ENCODE data around the gene ZBTB16.

Gene ZBTB16

GRCh38 chr11:114251815-114252337 is 192.4 kb downstream of the ZBTB16 start:
- H3K27me3 ChIP-seq (ENCODE audit: insufficient read depth, low read length): no peaks in the 10 kb centered on the region
- H3K27ac ChIP-seq (ENCODE audit: low read length): no peak overlapping the region
- H3K4me3 ChIP-seq (ENCODE audit: low read length): no peak overlapping the region
- peaks cover 5% of the 10 kb centered on the region; the same call in 1 of the 2 replicates for H3K4me1 ChIP-seq (ENCODE audit: insufficient read depth, low read length)
- H3K36me3 ChIP-seq (ENCODE audit: insufficient read depth, low read depth, low read length): no peaks in the 10 kb centered on the region
- H3K9ac ChIP-seq (ENCODE audit: low read depth, low read length): no peak overlapping the region
- H3K9me3 ChIP-seq (ENCODE audit: insufficient read depth, low read depth, low read length): no peaks in the 10 kb centered on the region

DNA sequence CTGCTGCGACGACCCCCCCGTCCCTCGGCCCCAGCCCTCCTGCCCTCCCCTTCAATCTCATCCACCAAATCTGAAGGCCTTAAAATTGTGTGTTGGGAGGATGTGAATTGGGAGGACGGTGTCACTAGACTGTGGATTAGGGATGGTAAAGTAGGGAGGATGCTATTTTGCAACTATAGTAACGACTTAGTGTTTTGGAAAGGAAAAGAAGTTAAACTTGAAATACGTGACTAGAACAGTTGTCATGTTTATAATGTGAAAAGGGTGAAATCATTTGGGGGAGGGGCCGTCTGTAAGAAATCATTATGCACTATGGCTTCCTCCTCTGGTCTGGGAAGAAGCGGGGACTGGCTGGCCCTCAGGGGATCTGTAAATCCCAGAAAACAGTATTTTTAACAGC is 193.3 kb downstream of the ZBTB16 start:
- Histone ChIP-seq H3K9me3 (ENCODE audit: insufficient read depth, low read depth, low read length) (no peaks in the 10 kb centered on the region), H3K9ac (ENCODE audit: low read depth, low read length) (no peak overlapping the region), H3K27ac (ENCODE audit: low read length) (no peak overlapping the region), H3K4me3 (ENCODE audit: low read length) (no peak overlapping the region), H3K36me3 (ENCODE audit: insufficient read depth, low read depth, low read length) (no peaks in the 10 kb centered on the region), H3K27me3 (ENCODE audit: insufficient read depth, low read length) (no peaks in the 10 kb centered on the region), H3K4me1 (ENCODE audit: insufficient read depth, low read length) (peaks cover 5% of the 10 kb centered on the region; the same call in 1 of the 2 replicates)

DNA sequence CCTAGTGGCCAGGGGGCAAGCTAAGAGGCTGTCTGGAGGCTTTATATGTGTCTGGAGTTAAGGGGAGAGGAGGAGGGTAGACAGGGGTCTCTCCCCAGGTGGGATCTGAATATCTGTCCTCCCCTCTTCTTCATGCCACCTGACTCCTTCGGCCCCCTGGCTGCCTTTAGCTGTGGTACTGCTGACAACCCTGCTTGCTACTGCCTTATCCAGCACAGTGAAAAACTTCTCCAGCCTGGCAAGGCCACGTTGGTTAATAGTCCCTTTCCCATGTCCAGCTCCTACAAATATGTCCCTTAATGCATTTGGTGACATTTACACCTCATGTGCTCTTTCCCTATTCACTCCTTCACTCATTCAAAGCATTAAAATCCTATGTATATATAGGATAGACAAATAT is 194.3 kb downstream of the ZBTB16 start:
- no peak overlapping the region for H3K9ac ChIP-seq (ENCODE audit: low read depth, low read length)
- H3K9me3 ChIP-seq (ENCODE audit: insufficient read depth, low read depth, low read length): no peaks in the 10 kb centered on the region
- no peak overlapping the region for H3K27ac ChIP-seq (ENCODE audit: low read length)
- no peaks in the 10 kb centered on the region for H3K36me3 ChIP-seq (ENCODE audit: insufficient read depth, low read depth, low read length)
- no peak overlapping the region for H3K4me3 ChIP-seq (ENCODE audit: low read length)
- peaks cover 5% of the 10 kb centered on the region; the same call in 1 of the 2 replicates for H3K4me1 ChIP-seq (ENCODE audit: insufficient read depth, low read length)
- H3K27me3 ChIP-seq (ENCODE audit: insufficient read depth, low read length): no peaks in the 10 kb centered on the region

DNA sequence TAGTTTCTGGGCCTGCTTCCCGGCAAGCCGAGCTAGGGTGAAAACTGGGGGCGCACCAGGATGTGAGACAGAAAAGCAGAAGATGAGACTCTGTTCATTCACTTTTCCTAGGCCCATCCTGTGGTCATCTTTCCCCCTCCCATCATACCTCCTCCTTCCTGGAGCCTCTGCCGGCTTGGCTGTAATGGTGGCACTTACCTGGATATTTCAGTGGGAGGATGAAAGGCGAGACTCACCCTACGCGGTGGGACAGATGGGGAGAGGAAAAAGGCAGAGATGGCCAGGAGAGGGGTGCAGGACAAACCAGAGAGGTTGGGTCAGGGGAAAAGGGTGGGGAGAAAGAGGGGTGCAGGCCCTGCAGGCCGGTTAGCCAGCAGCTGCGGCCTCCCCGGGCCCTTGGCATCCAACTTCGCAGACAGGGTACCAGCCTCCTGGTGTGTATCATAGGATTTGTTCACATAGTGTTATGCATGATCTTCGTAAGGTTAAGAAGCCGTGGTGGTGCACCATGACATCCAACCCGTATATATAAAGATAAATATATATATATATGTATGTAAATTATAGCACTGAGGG is 195.1 kb downstream of the ZBTB16 start:
- Histone ChIP-seq H3K4me1 (ENCODE audit: insufficient read depth, low read length) (peaks cover 5% of the 10 kb centered on the region; the same call in 1 of the 2 replicates), H3K27ac (ENCODE audit: low read length) (no peak overlapping the region), H3K9ac (ENCODE audit: low read depth, low read length) (no peak overlapping the region), H3K36me3 (ENCODE audit: insufficient read depth, low read depth, low read length) (no peaks in the 10 kb centered on the region), H3K9me3 (ENCODE audit: insufficient read depth, low read depth, low read length) (no peaks in the 10 kb centered on the region), H3K27me3 (ENCODE audit: insufficient read depth, low read length) (no peaks in the 10 kb centered on the region), H3K4me3 (ENCODE audit: low read length) (no peak overlapping the region)

DNA sequence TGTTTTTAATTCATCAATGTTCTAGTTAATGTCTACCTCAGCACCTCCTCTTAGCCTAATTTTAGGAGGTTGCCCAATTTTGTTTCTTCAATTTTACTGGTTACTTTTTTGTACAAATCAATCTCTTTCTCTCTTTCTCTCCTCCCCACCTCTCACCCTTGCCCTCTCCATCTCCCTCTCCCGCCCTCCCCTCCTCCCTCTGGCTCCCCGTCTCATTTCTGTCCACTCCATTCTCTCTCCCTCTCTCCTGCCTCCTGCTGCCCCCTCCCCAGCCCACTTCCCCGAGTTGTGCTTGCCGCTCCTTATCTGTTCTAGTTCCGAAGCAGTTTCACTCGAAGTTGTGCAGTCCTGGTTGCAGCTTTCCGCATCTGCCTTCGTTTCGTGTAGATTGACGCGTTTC is 195.8 kb downstream of the ZBTB16 start:
- no peaks in the 10 kb centered on the region for H3K9me3 ChIP-seq (ENCODE audit: insufficient read depth, low read depth, low read length)
- H3K27ac ChIP-seq (ENCODE audit: low read length): no peak overlapping the region
- H3K9ac ChIP-seq (ENCODE audit: low read depth, low read length): no peak overlapping the region
- H3K36me3 ChIP-seq (ENCODE audit: insufficient read depth, low read depth, low read length): no peaks in the 10 kb centered on the region
- H3K27me3 ChIP-seq (ENCODE audit: insufficient read depth, low read length): no peaks in the 10 kb centered on the region
- H3K4me1 ChIP-seq (ENCODE audit: insufficient read depth, low read length): peaks cover 5% of the 10 kb centered on the region; the same call in 1 of the 2 replicates
- no peak overlapping the region for H3K4me3 ChIP-seq (ENCODE audit: low read length)

- Histone ChIP-seq H3K9me3 (ENCODE audit: insufficient read depth, low read depth, low read length) (no peaks in the 10 kb centered on the region), H3K4me1 (ENCODE audit: insufficient read depth, low read length) (peaks cover 5% of the 10 kb centered on the region; the same call in 1 of the 2 replicates), H3K27me3 (ENCODE audit: insufficient read depth, low read length) (no peaks in the 10 kb centered on the region), H3K36me3 (ENCODE audit: insufficient read depth, low read depth, low read length) (no peaks in the 10 kb centered on the region), H3K9ac (ENCODE audit: low read depth, low read length) (no peak overlapping the region), H3K27ac (ENCODE audit: low read length) (no peak overlapping the region), H3K4me3 (ENCODE audit: low read length) (no peak overlapping the region)
Measured at GRCh38 chr11:114256176-114256966, 196.9 kb downstream of the ZBTB16 start.

DNA sequence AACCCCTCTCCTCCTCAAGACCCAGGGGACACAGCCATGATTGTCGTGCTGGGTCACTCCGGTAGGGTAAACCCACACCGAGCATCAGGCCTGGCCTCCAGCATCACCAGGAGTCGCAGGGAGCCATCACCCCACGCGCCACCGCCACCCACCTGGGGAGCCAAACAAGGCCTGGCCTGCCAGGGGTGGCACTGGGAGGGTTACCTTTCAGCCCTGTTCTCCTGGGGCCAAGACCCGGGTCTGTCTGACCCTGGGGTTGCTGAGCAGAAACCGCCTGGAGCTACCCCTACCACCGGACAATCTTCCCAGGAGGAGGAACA is 197.4 kb downstream of the ZBTB16 start:
- H3K27ac ChIP-seq (ENCODE audit: low read length): no peak overlapping the region
- no peaks in the 10 kb centered on the region for H3K27me3 ChIP-seq (ENCODE audit: insufficient read depth, low read length)

DNA sequence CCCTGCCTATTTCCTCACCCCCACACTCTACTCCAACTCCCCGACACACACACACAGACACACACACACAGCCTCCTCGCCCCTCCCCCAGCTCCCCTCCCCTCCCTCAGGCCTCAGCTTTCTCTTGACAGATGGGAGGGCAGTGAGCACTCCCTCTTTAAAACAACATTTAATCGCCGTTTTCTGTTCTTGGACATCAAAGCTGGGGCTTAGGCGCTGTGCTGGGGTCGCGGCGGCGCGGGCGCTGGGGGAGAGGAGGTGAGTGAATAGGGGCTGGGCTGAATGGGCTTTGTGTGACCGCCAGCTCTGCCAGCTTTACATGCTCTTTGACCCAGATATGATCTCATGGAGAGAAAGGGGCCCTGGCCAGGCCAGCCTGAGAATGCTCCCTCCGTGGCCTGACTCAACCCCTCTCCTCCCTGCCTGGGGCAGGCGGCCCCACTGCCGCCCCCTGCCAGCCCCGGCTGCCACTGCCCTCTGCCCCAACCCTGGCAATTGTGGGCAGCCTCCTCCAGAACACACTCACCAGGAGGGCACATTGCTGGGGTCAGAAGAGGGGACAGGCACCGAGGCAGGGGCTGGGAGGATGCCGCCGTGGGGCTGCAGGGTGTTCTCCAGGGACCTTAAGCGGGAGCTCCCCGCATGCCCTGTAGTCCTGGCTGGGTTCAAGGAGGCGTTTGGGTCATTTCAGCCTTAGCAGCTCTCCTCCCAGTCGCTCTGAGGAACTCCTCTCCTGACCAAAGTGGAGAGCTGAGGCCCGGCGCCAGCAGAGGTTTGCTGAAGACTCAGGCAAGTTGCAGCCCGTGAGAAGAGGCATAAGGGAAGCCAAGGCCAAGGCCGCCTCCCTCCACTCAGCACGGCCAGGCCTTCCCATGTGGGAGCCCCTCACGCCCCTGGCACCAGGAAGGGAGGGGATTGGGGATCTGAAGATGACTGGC is 198.4 kb downstream of the ZBTB16 start:
- Histone ChIP-seq H3K27ac (ENCODE audit: low read length) (no peak overlapping the region), H3K27me3 (ENCODE audit: insufficient read depth, low read length) (no peaks in the 10 kb centered on the region), H3K4me3 (ENCODE audit: low read length) (no peak overlapping the region), H3K9me3 (ENCODE audit: insufficient read depth, low read depth, low read length) (no peaks in the 10 kb centered on the region), H3K4me1 (ENCODE audit: insufficient read depth, low read length) (no peaks in the 10 kb centered on the region), H3K36me3 (ENCODE audit: insufficient read depth, low read depth, low read length) (no peaks in the 10 kb centered on the region), H3K9ac (ENCODE audit: low read depth, low read length) (no peak overlapping the region)

More for the DNA sequence above, 197.4 kb downstream of the ZBTB16 start:
- Histone ChIP-seq H3K9ac (ENCODE audit: low read depth, low read length) (no peak overlapping the region), H3K36me3 (ENCODE audit: insufficient read depth, low read depth, low read length) (no peaks in the 10 kb centered on the region), H3K4me1 (ENCODE audit: insufficient read depth, low read length) (no peaks in the 10 kb centered on the region; the same call in 1 of the 2 replicates), H3K9me3 (ENCODE audit: insufficient read depth, low read depth, low read length) (no peaks in the 10 kb centered on the region), H3K4me3 (ENCODE audit: low read length) (no peak overlapping the region)

DNA sequence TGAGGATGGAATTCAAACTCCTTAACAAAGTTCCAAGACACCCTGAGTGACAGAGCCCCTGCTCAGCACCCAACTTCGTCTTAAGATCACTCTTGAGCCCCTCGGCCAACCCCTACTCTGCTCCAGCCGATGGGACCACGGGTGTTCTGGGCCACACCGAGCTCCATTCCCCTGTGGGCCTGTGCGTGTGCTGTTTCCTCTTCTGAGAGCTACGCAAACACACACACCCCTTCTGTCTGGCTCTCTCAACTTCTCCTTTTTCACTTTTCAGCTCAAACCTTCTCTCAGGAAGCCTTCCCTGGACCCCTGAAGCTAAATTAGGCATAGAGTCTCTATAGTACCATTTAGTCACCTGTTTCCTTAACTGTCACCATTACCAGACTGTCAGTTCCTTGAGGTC is 199.2 kb downstream of the ZBTB16 start:
- no peak overlapping the region for H3K27ac ChIP-seq (ENCODE audit: low read length)
- no peaks in the 10 kb centered on the region for H3K9me3 ChIP-seq (ENCODE audit: insufficient read depth, low read depth, low read length)
- H3K27me3 ChIP-seq (ENCODE audit: insufficient read depth, low read length): no peaks in the 10 kb centered on the region
- H3K36me3 ChIP-seq (ENCODE audit: insufficient read depth, low read depth, low read length): no peaks in the 10 kb centered on the region
- no peak overlapping the region for H3K9ac ChIP-seq (ENCODE audit: low read depth, low read length)
- no peaks in the 10 kb centered on the region for H3K4me1 ChIP-seq (ENCODE audit: insufficient read depth, low read length)
- H3K4me3 ChIP-seq (ENCODE audit: low read length): no peak overlapping the region

DNA sequence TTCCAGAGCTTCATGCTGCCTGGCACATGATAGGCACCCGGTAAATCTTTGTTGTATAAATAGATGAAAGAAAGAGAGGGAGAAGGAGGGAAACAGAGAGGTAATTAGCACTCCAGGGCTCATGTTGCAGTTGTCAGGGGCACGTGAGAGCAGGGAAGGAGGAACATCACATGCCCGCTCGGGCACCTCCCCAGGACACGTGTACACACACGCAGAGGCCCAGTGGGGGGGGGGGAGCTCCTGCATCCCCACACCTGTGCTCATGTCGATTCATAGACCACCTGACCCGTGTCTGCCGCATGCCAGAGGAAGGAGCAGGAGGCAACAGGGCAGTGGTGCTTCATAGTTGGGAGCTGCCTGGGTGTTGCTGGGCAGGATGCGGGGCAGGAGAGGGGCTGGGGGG is 199.6 kb downstream of the ZBTB16 start:
- Histone ChIP-seq H3K9me3 (ENCODE audit: insufficient read depth, low read depth, low read length) (no peaks in the 10 kb centered on the region), H3K27ac (ENCODE audit: low read length) (no peak overlapping the region), H3K27me3 (ENCODE audit: insufficient read depth, low read length) (no peaks in the 10 kb centered on the region), H3K36me3 (ENCODE audit: insufficient read depth, low read depth, low read length) (no peaks in the 10 kb centered on the region), H3K9ac (ENCODE audit: low read depth, low read length) (no peak overlapping the region), H3K4me3 (ENCODE audit: low read length) (no peak overlapping the region), H3K4me1 (ENCODE audit: insufficient read depth, low read length) (no peaks in the 10 kb centered on the region)

DNA sequence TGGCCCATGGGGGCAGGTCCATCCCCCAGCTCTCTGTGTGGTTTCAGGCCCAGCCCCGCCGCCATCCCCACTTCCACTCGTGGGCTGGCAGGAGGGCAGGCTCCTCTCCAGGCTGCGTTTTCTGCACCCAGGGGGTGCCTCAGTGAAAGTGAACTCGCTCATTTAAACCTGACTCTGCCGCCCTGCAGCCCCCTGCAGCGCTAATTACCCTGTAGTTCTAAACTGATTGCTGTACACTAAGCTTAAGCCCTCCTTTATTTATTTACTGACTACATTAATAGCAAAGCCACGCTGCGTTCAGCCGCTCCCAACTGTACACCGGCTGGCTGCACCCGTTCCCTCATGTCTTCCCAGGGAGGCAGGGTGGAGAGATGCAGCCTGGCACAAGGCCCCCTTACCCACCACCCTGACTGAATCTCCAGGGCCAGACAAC is 200.1 kb downstream of the ZBTB16 start:
- Histone ChIP-seq H3K36me3 (ENCODE audit: insufficient read depth, low read depth, low read length) (no peaks in the 10 kb centered on the region), H3K9me3 (ENCODE audit: insufficient read depth, low read depth, low read length) (no peaks in the 10 kb centered on the region), H3K4me1 (ENCODE audit: insufficient read depth, low read length) (no peaks in the 10 kb centered on the region), H3K4me3 (ENCODE audit: low read length) (no peak overlapping the region), H3K27ac (ENCODE audit: low read length) (no peak overlapping the region), H3K27me3 (ENCODE audit: insufficient read depth, low read length) (no peaks in the 10 kb centered on the region), H3K9ac (ENCODE audit: low read depth, low read length) (no peak overlapping the region)

All from iPS-20b (cell line).